Measurements from ENCODE around the gene ASXL1. TPM values are rescaled to one million over a fixed set of nuclear protein-coding genes. Genes with fewer than 3 reads are reported as not detected.

ASXL1 gene
- total and polyA plus RNA-seq, 5 donors from 2014 or later, result 15.0 to 314 (median 21.7) TPM

Other genes with a start within 250 kb of the ASXL1 start
- 36.3 TPM for gene TM9SF4, start 248.6 kb upstream of the ASXL1 start, total RNA-seq
- 10 to 100 TPM; 28.7 to 31.4 (median 29.4) TPM for gene TM9SF4, start 248.6 kb upstream of the ASXL1 start, polyA plus RNA-seq
- gene PLAGL2, start 150.6 kb upstream of the ASXL1 start, total RNA-seq, result 22.9 TPM
- gene PLAGL2, start 150.6 kb upstream of the ASXL1 start, polyA plus RNA-seq, result 1 to 10 TPM; 2.8 to 5.3 (median 4.0) TPM
- gene POFUT1, start 150.5 kb upstream of the ASXL1 start, total RNA-seq, result 14.1 TPM
- 10 to 100 TPM; 10.0 to 14.3 (median 12.0) TPM for gene POFUT1, start 150.5 kb upstream of the ASXL1 start, polyA plus RNA-seq
- 19.6 TPM for gene KIF3B, start 80.7 kb upstream of the ASXL1 start, total RNA-seq
- gene KIF3B, start 80.7 kb upstream of the ASXL1 start, polyA plus RNA-seq, result 1 to 10 TPM; 1.8 to 3.1 (median 2.3) TPM
- 84.8 TPM for gene NOL4L, start 227.0 kb downstream of the ASXL1 start, total RNA-seq
- 10 to 100 TPM in 3 of 4 donors, 1 to 10 TPM in 1; 7.1 to 11.4 (median 10.6) TPM for gene NOL4L, start 227.0 kb downstream of the ASXL1 start, polyA plus RNA-seq

Measured in CD4-positive, CD25-positive, alpha-beta regulatory T cell (primary cell).